G401.6 (cell line): ENCODE data around the gene DIDO1.

Source experiments
- FAIRE-seq: peaks from 2 replicates; lab custom pipeline; 2012; peaks lifted over from hg19 to GRCh38; lab: Jason Lieb, UNC

Gene DIDO1

DNA sequence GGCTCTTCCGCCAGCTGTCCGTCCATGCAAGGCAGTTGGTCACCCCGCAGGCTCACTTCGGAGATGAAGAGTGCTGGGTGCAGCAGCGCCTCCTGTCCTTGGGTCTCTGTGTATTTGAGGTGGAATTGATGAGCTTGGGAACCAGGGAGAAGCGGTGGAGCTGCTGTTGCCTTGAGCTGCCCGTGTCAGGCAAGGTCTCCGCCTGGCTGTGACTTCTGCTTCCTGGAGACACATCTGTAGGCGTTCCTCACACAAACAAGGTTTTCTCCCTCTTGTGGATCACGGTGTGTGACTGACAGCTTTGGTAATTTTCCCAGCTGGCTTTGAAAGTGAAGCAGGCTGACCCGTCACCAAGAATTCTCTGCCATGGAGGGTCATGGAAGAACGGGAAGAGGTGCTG is 23.7 kb upstream of the DIDO1 start:
- no peak for FAIRE-seq

DNA sequence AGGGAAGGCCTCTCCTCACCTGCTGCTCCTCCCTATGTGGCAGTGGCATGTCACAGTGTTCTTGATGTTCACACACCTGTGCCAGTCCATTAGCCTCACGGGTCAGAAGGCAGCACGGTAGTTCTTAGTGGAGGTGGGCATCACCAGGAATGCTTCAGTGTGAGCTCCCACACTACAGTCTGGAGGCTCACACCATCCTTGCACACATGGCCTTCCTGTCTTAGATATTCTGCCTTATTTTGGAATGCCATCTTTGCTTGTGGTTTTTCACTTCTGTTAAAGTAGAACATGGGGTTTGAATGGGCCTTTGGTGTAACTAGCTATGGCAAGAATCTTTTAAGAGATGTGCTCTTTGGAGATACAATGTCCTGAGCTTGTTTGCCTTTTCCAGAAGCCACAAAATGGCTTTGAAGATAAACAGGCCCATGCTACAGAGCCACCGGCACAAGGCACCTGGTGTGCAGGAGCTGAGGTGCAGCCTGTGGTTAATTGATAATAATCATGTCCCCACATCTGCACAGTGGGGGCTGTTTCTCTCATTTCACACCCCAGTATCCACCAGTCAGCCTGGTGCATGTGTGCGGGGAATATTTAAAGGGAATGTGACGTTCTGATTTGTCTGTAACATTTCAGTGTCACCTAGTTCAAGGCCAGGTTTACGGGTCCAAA is 23.0 kb upstream of the DIDO1 start:
- FAIRE-seq: no peak

- no peak for FAIRE-seq
Measured at GRCh38 chr20:62947532-62948300, 21.4 kb upstream of the DIDO1 start.

DNA sequence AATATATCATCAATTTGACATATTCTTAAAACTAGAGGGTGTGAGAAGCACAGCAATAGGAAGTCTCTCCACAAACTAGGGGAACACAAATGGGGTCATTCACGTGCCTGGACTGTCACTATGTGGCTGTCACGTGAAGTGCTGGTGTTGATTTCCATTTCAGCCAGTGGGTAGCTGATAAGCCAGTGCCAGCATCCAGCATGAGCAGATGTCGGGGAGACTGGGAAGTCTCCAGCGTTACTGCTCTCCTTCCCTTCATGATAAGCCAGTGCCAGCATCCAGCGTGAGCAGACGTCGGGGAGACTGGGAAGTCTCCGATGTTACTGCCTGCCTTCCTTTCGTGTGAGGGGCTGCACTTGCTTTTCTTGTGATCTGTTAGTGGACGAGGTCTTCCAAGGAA is 20.6 kb upstream of the DIDO1 start:
- FAIRE-seq: no peak

DNA sequence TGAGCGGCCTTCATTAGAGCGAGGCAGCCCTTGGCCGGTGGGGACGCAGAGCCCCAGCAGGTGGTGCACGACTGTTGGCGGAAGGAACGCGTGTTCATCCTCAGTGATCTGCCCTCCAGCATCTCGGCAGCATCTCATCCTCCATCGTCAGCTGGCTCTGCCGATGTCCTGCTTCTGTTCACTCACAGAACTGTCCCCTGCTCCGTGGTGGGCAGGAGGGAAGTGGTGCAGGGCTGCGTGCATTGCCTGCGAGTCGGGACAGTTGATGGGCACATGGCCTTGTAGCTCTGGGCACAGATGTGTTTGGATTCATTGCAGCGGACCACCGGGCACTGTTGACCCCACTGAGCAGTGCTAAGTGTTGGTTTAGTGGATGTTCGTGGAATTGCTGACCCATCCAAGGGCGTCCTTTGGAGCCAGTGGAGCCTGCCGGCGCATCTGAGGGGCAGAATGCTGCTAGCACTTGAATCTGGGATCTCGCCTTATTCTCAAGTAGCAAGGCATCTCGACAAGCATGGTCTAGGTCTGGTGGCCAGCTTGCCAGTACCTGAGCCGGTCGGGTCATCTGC is 19.6 kb upstream of the DIDO1 start:
- FAIRE-seq: no peak

GRCh38 chr20:62944746-62945145 is 18.4 kb upstream of the DIDO1 start:
- FAIRE-seq: no peak

DNA sequence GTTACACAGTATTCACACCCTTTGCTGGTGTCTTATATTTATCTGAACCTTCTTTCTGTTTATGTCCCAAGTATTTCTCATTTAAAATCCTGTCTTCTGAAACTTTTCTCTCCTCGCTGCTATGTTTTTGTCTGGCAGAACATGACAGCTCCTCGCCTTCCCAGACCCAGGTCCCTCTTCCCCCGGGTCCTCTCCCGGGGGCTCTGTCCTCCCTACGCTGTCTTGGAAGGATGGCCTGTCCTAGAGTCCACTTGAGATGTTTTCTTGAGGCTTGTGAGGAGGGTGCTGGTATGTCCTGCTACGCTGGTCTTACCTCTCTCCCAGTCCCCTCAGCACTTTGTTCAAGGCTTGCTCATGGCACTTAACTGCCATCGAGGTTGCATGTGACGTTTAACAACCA is 17.9 kb upstream of the DIDO1 start:
- FAIRE-seq: no peak

GRCh38 chr20:62943396-62943795 is 17.1 kb upstream of the DIDO1 start:
- no peak for FAIRE-seq

GRCh38 chr20:62942456-62942855 is 16.2 kb upstream of the DIDO1 start:
- no peak for FAIRE-seq

GRCh38 chr20:62941792-62942191 is 15.5 kb upstream of the DIDO1 start:
- no peak for FAIRE-seq

- FAIRE-seq: no peak
Measured at GRCh38 chr20:62940875-62941274, 14.6 kb upstream of the DIDO1 start.

GRCh38 chr20:62938105-62938888 is 12.0 kb upstream of the DIDO1 start, which contains the start of gene GID8:
Gene GID8, plus strand, starts transcription at chr20:62938147. Its CDS starts 3,356 bp downstream, at chr20:62941503.
- FAIRE-seq: no peak

DNA sequence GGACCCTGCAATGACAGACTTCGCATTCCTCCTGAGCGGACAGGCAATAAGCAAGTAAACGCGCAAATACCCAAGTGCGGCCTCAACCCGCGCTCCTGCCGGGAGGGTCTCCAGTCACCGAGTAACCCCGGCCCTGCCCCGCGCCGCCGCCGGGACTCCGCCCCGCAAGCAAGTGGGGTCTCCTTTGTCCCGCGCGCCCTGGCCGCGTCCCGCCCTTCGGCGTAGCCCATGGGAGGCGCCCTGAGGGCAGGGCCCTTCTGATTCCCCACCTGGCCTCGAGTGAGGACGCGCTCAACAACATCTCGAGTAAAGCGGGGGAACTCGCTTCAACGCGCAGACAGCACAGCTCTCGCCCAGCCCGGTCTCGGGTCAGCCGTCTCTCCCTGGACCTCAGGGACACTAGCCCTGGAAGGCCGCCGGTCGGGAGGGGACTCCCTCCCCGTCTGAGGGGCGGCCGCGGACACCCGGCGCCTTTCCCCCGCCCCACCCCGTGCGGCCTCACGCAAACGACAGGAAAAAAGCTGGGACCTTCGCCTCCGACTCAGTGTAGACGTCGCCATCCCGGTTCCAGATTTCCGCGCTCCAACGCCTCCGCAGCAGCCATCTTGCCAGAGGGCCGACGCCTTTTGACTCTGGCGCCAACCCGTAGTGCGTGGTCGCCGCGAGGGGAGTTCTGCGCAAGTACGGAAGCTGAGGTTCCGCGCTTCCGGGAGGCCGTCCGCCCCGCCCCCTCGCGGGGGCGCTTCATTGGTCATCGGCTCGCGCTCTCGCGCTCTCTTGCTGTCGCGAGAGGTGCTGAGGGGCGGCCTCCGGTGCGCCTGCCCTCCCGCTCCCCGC is 11.2 kb upstream of the DIDO1 start:
- FAIRE-seq: no peak

GRCh38 chr20:62935968-62936585 is 9.8 kb upstream of the DIDO1 start:
- FAIRE-seq: no peak

DNA sequence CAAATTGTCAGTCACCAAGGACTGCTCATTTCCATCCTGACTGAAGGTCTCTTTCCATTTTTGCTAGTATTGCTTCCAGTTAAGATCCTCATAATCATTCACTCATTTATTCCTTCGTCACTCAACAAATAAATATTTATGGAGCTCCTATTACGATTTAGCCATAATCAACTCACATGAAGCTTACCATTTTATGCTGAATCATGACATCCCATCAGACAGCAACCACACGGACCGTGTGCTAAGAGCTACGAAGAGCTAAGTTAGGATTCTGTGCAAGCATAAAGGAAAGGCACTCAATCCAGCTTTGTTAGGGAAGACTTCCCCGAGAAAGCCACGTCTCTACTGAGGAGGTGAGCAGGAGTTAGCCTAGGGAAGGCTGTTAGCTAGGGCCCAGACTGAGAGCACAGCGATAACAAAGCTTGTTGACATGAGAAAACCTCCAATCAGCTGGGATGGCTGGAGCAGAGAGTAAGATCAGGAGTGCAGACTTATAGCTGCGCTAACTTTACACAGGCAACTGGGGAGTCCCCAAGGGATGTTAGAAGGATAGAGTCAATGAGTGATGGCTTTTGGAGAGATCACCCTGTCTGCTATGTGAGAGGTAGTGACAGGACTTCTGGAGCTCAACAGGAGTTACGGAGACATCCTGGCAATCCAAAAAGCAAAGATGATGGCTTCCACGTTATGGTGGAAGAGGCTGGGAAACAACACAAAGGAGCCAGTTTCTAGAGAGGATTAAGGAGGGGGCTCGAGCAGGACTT is 9.1 kb upstream of the DIDO1 start:
- no peak for FAIRE-seq

- no peak for FAIRE-seq
Measured at GRCh38 chr20:62933966-62934365, 7.7 kb upstream of the DIDO1 start.

DNA sequence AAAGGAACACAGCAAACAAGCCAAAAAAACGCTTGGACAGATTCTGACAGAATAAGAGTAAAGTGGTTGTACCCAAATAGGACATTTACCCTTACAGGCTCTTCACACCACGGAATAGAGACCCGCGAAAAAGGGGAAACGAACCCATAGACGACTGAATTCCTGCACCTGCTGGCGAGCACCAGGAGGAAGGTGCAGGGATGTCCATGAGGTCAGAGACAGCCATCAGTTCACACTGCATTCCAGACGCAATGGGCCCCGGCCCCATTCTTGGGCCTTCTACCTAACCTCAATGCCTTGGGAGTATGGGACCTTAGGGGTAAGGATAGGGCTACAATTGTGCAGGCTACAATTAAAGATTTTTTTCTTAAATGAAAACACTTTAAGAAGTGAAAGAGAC is 5.2 kb upstream of the DIDO1 start:
- no peak for FAIRE-seq

- FAIRE-seq: no peak
Measured at GRCh38 chr20:62929051-62929538, 2.8 kb upstream of the DIDO1 start.

GRCh38 chr20:62928246-62928939 is 2.1 kb upstream of the DIDO1 start:
- no peak for FAIRE-seq
